Esophagus squamous epithelium (tissue), 5 donors: ENCODE data around the gene KAT6B. TPM values are rescaled to one million over a fixed set of nuclear protein-coding genes. Genes with fewer than 3 reads are reported as not detected.

ENCODE experiments used
- DNase-seq: peaks from one replicate; lab custom pipeline; 2025; lab: John Stamatoyannopoulos, UW
- H3K27ac ChIP-seq, 4 donors: fragments of 200-600 bp; sonication (generic); one replicate each; pipeline ENCODE4 v1.5.1; 2016 to 2019; ENCODE audit warnings: mild to moderate bottlenecking in 1 of 4
- H3K27me3 ChIP-seq, 4 donors: fragments of 200-600 bp; sonication (generic); 1 replicate in 3 of 4; 2 replicates in 1 of 4; pipeline versions ENCODE4 v1.5.1 to v1.6.0; 2017 to 2021; ENCODE audit warnings: antibody characterized with exemption in 1 of 4
- H3K36me3 ChIP-seq, 3 donors: fragments of 200-600 bp; sonication (generic); one replicate each; pipeline ENCODE4 v1.5.1; 2016 to 2019
- H3K4me1 ChIP-seq, 3 donors: fragments of 200-600 bp; sonication (generic); one replicate each; pipeline ENCODE4 v1.5.1; 2017 to 2019
- H3K4me3 ChIP-seq, 4 donors: fragments of 200-600 bp; sonication (generic); 1 replicate in 3 of 4; 2 replicates in 1 of 4; pipeline ENCODE4 v1.5.1; 2016 to 2019; ENCODE audit warnings: mild to moderate bottlenecking in 2 of 4, moderate library complexity in 1 of 4
- H3K9me3 ChIP-seq, 3 donors: fragments of 200-600 bp; sonication (generic); one replicate each; pipeline ENCODE4 v1.5.1; 2016 to 2019
- POLR2A ChIP-seq, 4 donors: fragments of 450-650 bp; IDR thresholded peaks; one replicate each; pipeline ENCODE4 v1.6.1; 2017; ENCODE audit warnings: antibody characterized with exemption in 4 of 4, mild to moderate bottlenecking in 4 of 4, moderate library complexity in 3 of 4
- WGBS, 2 donors: methylation state at CpG; one replicate each; pipeline ENCODE4 v1.1.5; 2018; 5-methylcytosine and 5-hydroxymethylcytosine counted together
- intact Hi-C: fragments of 100-400 bp; cut with DNase I; formaldehyde crosslinking; loops from one replicate; pipeline ENCODE4 v1.15.0; 2022
- total RNA-seq, 4 donors: library from RNA; depleted of rRNA; stranded (reverse); fragments of >200 nt; gene quantifications; one replicate each; pipeline ENCODE4 v1.1.0, GENCODE V29; 2016
- TF ChIP-seq, protein P1 (sequence below), 6 experiments: fragments of 450-650 bp in 4 of 6; fragments of 200-600 bp in 2 of 6; sonication (generic) in 2 of 6; IDR thresholded peaks; one replicate each; pipeline ENCODE4 v1.5.1; 2016 to 2019; ENCODE audit warnings: antibody characterized with exemption in 6 of 6, mild to moderate bottlenecking in 4 of 6, moderate library complexity in 4 of 6
- donor health status: DM: yes; HTN: yes; CAD: no.

The KAT6B gene
- total RNA-seq, 4 donors from 2014 or later, result 13.1 to 48.8 (median 22.4) TPM

DNA sequence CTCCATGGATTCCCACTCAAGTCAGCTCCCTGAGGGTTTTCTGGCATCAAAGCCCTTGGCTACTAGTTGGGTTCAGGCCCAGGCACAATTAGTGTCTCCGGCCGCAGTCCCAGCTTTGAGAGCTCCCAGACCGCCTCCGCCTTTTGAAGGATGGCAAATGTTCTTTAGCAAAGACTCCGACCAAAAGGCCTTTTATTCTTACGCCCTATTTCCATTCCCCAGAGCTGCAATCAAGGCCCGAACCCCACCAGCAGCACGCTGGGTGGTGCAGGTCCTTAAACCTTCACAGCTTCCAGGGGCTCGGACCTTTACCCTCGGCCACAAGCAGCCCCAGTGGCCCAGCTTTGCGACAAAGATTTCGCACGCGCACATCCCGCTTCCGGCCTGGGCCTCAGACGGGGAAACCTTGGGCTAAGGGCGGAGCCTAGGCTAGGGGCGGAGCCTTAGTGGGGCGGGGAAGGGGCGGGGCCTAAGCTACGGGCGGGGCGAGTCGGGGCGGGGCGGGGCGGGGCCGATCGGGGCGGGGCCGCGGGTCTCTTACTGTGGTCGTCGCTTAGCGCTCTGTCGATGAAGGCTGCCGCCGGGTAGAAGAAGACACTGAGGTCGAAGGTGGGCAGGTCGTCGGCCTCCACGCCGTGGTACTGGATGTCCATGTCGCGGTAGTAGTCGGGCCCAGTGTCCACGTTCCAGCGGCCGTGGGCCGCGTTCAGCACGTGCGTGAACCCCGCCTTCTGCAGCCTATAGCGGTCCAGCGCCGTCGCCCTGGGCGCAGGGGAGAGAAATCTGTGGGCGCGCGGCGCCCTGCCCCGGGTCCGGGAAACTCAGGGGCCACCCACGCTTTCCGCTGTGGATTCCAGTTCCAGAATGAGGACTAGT is 217.1 kb downstream of the KAT6B start:
- TF ChIP-seq, protein P1, sequence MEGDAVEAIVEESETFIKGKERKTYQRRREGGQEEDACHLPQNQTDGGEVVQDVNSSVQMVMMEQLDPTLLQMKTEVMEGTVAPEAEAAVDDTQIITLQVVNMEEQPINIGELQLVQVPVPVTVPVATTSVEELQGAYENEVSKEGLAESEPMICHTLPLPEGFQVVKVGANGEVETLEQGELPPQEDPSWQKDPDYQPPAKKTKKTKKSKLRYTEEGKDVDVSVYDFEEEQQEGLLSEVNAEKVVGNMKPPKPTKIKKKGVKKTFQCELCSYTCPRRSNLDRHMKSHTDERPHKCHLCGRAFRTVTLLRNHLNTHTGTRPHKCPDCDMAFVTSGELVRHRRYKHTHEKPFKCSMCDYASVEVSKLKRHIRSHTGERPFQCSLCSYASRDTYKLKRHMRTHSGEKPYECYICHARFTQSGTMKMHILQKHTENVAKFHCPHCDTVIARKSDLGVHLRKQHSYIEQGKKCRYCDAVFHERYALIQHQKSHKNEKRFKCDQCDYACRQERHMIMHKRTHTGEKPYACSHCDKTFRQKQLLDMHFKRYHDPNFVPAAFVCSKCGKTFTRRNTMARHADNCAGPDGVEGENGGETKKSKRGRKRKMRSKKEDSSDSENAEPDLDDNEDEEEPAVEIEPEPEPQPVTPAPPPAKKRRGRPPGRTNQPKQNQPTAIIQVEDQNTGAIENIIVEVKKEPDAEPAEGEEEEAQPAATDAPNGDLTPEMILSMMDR (IDR thresholded peaks at IDR 0.05), result no peak
- TF ChIP-seq POLR2A (IDR thresholded peaks at IDR 0.05), result no peak
- Histone ChIP-seq H3K27ac (no peak overlapping the region), H3K9me3 (no peaks in the 10 kb centered on the region), H3K4me3 (peak overlapping the region in 2 of 4 donors; percentile 15 to 35), H3K27me3 (peaks cover 0 to 17% (median 0%) of the 10 kb centered on the region in 4 donors), H3K4me1 (no peaks in the 10 kb centered on the region), H3K36me3 (no peaks in the 10 kb centered on the region)
- 69 to 94% methylated on average over 21 to 24 of the region's 68 CpGs for WGBS, 2 donors
- intact Hi-C loops, result no loop called here
- DNase-seq, result no peak

DNA sequence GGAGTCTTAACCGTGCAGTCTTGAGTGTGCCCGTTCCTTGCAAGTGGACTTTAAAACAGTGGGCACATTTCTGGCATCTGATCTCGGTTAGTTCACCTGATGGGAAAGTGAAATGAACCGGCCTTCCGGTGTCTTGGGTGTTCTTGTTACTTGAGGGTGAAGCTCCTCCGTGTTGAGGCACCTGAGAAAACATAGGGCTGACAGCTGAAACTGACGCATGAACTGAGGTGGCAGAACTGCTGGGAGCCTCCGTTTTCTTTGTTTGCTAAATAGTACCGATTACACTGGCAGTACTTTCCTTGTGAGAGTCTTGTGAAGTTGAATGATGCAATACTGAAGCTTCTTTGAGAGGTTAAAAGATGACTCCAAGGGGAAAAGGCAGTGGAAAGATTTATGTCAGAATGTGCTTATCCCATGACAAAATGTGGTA is 222.3 kb downstream of the KAT6B start:
- no peak overlapping the region for H3K27ac ChIP-seq
- DNase-seq, result no peak
- no peak overlapping the region for H3K4me3 ChIP-seq
- no peak for TF ChIP-seq POLR2A (IDR thresholded peaks at IDR 0.05)
- TF ChIP-seq, protein P1 (IDR thresholded peaks at IDR 0.05), result no peak
- no peaks in the 10 kb centered on the region for H3K9me3 ChIP-seq
- peaks cover 0 to 12% (median 0%) of the 10 kb centered on the region in 4 donors for H3K27me3 ChIP-seq
- intact Hi-C loops, result no loop called here
- H3K36me3 ChIP-seq, result no peaks in the 10 kb centered on the region
- peaks cover 0 to 8% (median 0%) of the 10 kb centered on the region in 3 donors for H3K4me1 ChIP-seq
- 61 to 73% methylated on average over 3 to 7 of the region's 9 CpGs for WGBS, 2 donors

DNA sequence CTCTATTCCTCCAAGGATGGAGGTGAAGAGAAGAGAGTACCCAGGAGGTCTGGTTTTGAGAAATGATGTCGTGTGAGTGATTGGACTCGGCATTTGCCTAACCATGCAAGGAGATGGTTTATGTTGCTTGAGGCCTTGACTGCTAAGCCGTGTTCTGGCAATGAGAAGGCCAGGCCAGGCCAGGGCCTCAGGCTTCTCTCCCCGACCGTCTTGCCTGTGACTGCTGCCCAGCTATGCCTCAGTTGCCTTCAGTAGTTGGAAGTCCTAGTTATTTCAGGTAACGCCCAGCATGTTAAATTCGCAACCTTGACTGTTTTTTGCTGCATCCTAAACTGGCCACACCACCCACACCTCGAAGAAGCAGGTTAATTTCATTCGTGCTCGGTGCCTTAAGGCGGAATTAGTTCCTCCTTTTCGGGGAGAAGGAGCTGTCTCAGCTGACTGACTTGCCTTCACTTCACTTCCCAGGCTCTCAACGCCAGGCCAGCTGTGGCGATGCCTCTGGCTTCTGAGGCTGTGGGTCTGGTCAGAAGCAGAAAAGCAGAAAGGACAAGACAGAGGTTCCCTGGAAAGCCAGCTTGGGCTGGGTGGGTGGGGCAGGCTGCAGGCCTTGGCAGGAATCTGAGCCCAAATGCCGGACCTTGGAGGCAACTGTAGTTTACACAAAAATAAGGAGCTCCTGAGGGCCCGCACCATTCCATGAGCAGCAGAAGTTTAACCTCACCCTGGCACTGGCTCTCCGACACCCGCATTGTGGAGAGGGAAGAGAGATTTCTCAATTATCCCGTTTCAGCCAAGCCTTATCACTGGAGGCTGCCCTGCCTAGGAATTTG is 223.1 kb downstream of the KAT6B start:
- 61 to 73% methylated on average over 10 to 15 of the region's 19 CpGs for WGBS, 2 donors
- Histone ChIP-seq H3K36me3 (no peaks in the 10 kb centered on the region), H3K27ac (no peak overlapping the region), H3K27me3 (peaks cover 0 to 7% (median 0%) of the 10 kb centered on the region in 4 donors), H3K4me3 (no peak overlapping the region), H3K4me1 (peaks cover 0 to 8% (median 0%) of the 10 kb centered on the region in 3 donors), H3K9me3 (no peaks in the 10 kb centered on the region)
- no peak for DNase-seq
- intact Hi-C loops, result no loop called here
- TF ChIP-seq POLR2A (IDR thresholded peaks at IDR 0.05), result no peak
- TF ChIP-seq, protein P1 (IDR thresholded peaks at IDR 0.05), result no peak

DNA sequence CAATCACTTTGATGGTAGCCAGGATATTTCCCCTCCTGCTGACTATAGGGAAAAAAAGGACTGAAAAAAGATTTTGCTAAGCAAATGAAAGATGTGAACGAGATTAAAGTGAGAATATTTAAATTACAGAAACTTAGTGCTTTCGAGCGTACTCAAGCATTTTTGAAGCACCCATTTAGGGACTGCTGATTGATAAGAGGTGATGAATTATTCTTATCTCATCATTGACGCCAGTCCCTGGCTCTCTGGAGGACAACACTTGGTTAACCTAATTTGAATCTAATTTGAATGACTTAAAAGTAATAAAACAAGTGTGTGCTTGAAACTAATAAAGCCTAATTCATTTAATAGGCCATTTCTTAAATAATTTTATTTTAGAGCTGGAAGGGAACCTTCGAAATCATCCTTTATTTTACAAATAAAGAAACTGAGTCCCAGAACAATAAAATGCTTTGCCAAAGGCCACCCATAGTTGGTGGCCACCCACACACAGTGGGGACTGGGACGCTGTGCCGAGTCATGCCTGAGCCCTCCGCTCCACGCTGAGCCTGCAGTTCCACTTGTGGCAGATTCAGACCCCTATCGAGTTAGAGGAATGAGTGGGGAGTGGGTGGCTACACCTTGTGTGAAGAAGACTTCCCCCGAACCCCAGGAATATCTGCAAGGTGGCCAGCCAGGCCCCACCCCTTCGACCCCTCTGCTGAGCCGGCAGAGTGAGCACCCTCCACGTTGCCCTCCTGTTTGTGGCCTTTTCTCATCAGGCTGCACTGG is 223.9 kb downstream of the KAT6B start:
- H3K36me3 ChIP-seq, result no peaks in the 10 kb centered on the region
- no peak overlapping the region for H3K27ac ChIP-seq
- no peak for DNase-seq
- no peaks in the 10 kb centered on the region for H3K9me3 ChIP-seq
- 89 to 94% methylated on average over 11 to 12 of the region's 14 CpGs for WGBS, 2 donors
- H3K4me3 ChIP-seq, result no peak overlapping the region
- no peak for TF ChIP-seq POLR2A (IDR thresholded peaks at IDR 0.05)
- TF ChIP-seq, protein P1 (IDR thresholded peaks at IDR 0.05), result no peak
- H3K27me3 ChIP-seq, result peaks cover 0 to 7% (median 0%) of the 10 kb centered on the region in 4 donors
- intact Hi-C loops, result no loop called here
- peaks cover 0 to 8% (median 0%) of the 10 kb centered on the region in 3 donors for H3K4me1 ChIP-seq
